Activated T-cell treated with anti-CD3 and anti-CD28 coated beads, Interleukin-2, amount 50 U/mL, for 24 hours (primary cell): Measurements from ENCODE around the gene ARTN.
A peak's percentile ranks its signal among the peaks of the same experiment; 100 is the strongest.

Source experiments
- DNase-seq: peaks from one replicate; pipeline ENCODE4 v3.0.0-alpha.2; 2020
- H3K27ac Mint-ChIP-seq: 2 replicates; pipeline ENCODE4 v1.8.0; 2020; ENCODE audit warnings: mild to moderate bottlenecking, mixed read lengths
- H3K27me3 Mint-ChIP-seq: 2 replicates; pipeline ENCODE4 v1.8.0; 2020; ENCODE audit warnings: mixed read lengths
- H3K36me3 Mint-ChIP-seq: 2 replicates; pipeline ENCODE4 v1.8.0; 2020; ENCODE audit warnings: low read depth, mixed read lengths
- H3K4me1 Mint-ChIP-seq: 2 replicates; pipeline ENCODE4 v1.8.0; 2020; ENCODE audit warnings: low read depth, mixed read lengths
- H3K4me3 Mint-ChIP-seq: 2 replicates; pipeline ENCODE4 v1.8.0; 2020; ENCODE audit warnings: mild to moderate bottlenecking, moderate library complexity, mixed read lengths
- H3K9me3 Mint-ChIP-seq: 2 replicates; pipeline ENCODE4 v1.8.0; 2020; ENCODE audit warnings: mixed read lengths

The ARTN gene

DNA sequence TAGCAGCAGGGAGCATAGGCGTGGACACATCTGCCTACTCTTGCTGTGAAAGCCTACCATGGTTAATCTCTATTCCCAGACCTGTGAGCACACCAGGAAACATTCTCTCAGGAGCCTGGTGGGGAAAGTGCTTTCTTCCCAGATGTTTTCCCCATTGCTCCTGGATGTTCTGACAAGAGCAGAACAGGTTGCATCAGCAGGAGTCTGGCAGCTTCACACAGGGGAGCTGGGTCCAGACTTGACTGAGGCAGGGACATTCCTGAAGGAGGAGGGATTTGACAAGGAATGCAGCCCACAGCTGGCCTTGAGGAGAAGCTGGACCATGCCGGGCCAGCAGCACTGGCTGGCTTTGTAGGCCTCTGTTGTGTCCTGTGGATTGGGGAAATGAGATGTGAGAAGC lies 21.0 kb upstream of the ARTN start:
- no peaks in the 10 kb centered on the region for H3K4me1 Mint-ChIP-seq
- H3K27ac Mint-ChIP-seq, result no peak overlapping the region
- no peaks in the 10 kb centered on the region for H3K36me3 Mint-ChIP-seq
- no peak overlapping the region for H3K4me3 Mint-ChIP-seq
- no peaks in the 10 kb centered on the region for H3K27me3 Mint-ChIP-seq
- no peak for DNase-seq
- H3K9me3 Mint-ChIP-seq, result no peaks in the 10 kb centered on the region

DNA sequence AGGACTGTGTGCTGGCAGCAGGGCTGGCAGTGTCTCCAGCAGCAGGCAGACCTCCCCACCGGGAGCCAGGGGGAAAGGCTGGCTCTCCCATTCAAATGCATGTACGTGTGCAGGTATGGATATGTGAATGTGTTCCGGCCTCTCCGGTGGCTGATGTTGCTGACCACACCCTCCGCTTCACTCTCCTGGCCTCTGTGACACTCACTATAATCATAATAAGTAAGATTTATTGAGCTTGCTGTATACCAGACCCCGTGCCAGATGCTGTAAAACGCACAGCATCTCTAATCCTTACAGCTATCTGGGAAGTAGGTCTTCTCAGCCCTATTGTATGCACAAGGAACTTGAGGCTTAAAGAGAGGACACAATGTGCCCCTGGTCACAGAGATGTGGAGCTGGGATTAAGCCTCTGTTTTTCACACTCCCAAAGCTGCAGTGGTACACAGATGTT lies 20.5 kb upstream of the ARTN start:
- Mint-ChIP-seq H3K27ac (no peak overlapping the region), H3K27me3 (no peaks in the 10 kb centered on the region), H3K9me3 (no peaks in the 10 kb centered on the region), H3K36me3 (no peaks in the 10 kb centered on the region), H3K4me1 (no peaks in the 10 kb centered on the region), H3K4me3 (no peak overlapping the region)
- DNase-seq, result no peak

DNA sequence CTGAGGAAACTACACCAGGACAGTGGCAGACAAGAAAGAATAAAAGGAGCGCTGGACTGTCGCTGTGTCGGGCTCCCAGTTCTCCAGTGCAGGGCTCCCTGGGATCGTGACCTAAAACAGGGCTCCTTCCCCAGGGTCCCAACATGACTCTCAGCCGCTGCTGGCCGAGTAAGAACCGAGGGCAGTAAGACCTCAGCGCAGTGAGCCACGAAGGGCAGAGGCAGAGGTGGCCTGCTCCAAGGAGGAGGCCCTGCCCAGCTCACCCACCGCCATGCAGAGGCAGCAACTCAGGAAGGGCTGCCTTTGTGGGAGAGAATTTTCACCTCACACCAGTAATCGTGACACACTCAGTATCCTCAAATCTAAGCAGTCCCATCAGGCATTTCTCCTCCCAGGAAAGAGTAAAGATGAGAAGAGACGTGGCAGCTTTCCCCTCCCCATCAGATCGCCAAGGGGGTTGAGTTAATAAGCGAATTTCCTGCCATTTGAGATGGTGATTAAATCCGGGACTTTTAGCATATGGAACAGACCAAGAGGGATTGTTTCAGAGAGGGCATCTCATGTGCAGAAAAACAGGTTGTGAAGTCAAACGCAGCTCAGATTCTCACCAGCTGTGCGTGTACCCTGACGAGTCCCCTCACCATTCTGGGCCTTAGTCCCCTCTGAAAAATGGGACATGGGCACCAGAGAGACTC lies 19.8 kb upstream of the ARTN start:
- no peaks in the 10 kb centered on the region for H3K36me3 Mint-ChIP-seq
- no peak overlapping the region for H3K4me3 Mint-ChIP-seq
- H3K4me1 Mint-ChIP-seq, result no peaks in the 10 kb centered on the region
- no peak for DNase-seq
- no peaks in the 10 kb centered on the region for H3K9me3 Mint-ChIP-seq
- H3K27me3 Mint-ChIP-seq, result no peaks in the 10 kb centered on the region
- H3K27ac Mint-ChIP-seq, result no peak overlapping the region

DNA sequence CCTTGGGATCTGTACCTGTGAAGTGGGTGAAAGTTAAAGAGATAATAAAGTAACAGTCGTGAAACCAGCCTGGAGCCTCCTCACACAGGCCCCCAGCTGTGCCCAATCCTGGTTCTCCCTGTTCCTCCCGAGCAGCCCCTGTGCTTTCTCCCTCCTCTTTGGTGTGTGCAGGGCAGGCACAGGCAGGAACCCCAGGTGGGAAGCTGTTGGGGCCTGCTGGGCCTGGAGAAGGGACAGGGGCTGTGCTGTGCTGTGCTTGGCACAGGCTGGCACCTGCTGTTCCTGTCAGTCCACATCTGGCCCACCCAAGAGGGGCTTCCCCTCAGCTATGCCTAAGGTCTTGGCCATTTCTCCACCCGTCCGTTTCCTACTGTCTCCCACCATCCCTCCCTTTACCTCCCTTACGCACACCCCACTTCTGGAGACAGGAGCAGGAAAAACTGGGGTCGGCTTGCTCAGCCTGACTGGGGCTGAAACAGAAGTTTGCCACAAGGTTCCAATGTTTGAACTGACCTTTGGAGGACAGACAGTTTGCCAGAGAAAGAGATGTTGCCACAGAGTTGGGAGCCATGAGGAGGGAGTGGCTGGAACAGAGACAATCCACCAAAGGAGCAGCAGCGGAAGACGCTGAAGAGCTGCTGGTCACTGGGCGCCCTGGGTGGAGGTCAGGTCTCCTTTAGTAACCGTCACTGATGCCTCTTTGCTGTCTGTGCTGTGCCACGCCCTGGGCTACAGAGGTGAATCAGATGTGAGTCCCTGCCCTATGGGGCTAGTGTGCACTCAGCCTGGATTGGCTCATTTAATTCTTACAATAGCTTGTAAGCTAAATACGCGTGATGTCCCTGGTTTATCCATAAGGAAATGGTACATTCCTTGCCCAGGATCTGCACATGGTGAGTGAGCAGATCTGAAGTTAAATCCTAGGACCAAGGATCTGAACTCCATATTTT lies 18.8 kb upstream of the ARTN start:
- DNase-seq, result no peak
- Mint-ChIP-seq H3K36me3 (no peaks in the 10 kb centered on the region), H3K9me3 (no peaks in the 10 kb centered on the region), H3K27me3 (no peaks in the 10 kb centered on the region), H3K4me3 (no peak overlapping the region), H3K4me1 (no peaks in the 10 kb centered on the region), H3K27ac (no peak overlapping the region)

DNA sequence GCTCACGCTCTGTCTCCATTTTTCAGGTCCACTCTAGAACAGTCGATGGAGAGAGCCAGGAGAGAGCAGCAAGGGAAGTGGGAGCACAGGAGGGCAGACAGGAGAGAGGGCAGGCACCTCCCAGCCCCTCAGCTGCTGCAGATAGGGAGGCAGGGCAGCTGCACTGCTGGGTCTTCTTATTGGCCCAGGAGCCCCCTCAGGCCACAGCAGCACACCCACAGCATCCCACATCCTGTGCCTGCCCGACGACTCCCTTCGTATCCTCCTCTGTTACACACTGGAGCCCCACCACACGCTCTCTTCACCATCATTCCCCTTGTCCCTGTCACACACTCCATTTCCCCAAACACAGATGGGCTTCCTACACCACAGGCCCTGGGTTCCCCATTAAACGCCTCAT lies 13.7 kb upstream of the ARTN start:
- Mint-ChIP-seq H3K36me3 (peaks cover 3% of the 10 kb centered on the region), H3K27me3 (no peaks in the 10 kb centered on the region), H3K27ac (peak overlapping the region; percentile 10), H3K4me3 (no peak overlapping the region), H3K4me1 (peaks cover 1% of the 10 kb centered on the region), H3K9me3 (no peaks in the 10 kb centered on the region)
- no peak for DNase-seq

DNA sequence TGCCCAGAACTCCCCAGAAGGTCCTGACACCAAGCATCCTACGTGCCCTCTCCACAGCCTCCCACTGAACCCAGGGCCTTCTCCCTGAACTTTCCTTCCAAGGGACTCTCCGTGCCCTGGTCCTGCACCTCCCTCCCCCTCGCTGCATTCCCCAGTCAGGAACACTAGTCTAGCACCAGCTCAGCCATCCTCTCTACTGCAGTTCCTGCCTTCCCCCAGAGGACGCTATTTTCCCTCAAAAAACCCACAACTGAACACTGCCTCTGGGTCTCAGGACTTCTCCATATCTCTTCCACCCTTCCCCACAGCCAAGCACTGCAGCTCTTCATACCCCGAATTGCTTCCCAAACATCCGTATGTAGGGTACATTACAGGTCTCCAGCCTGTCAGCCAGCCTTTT lies 12.6 kb upstream of the ARTN start:
- no peak for DNase-seq
- no peak overlapping the region for H3K4me3 Mint-ChIP-seq
- no peak overlapping the region for H3K27ac Mint-ChIP-seq
- peaks cover 11% of the 10 kb centered on the region for H3K36me3 Mint-ChIP-seq
- peaks cover 1% of the 10 kb centered on the region for H3K4me1 Mint-ChIP-seq
- no peaks in the 10 kb centered on the region for H3K27me3 Mint-ChIP-seq
- no peaks in the 10 kb centered on the region for H3K9me3 Mint-ChIP-seq

DNA sequence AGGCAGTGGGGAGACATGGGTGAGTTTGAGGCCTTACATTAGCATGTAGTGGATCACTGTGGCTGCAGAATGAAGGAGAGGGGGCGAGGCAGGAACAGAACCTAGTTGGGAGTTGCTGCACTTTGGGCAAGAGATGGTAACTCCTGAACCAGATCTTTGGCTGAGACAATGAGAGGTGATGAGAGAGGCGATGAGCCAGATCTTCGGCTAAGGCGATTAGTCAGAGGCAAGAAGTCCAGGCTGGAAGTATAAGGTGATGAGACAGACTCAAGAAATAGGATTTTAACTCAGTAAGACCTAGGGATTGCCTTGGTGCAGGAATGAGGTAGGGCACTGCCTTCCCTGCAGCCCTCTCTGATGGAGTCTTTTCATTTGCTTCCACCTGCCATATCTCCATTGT lies 9.1 kb upstream of the ARTN start:
- DNase-seq, result no peak
- H3K4me3 Mint-ChIP-seq, result no peak overlapping the region
- H3K9me3 Mint-ChIP-seq, result no peaks in the 10 kb centered on the region
- H3K27ac Mint-ChIP-seq, result no peak overlapping the region
- peaks cover 12% of the 10 kb centered on the region for H3K36me3 Mint-ChIP-seq
- H3K4me1 Mint-ChIP-seq, result peaks cover 2% of the 10 kb centered on the region
- H3K27me3 Mint-ChIP-seq, result no peaks in the 10 kb centered on the region

DNA sequence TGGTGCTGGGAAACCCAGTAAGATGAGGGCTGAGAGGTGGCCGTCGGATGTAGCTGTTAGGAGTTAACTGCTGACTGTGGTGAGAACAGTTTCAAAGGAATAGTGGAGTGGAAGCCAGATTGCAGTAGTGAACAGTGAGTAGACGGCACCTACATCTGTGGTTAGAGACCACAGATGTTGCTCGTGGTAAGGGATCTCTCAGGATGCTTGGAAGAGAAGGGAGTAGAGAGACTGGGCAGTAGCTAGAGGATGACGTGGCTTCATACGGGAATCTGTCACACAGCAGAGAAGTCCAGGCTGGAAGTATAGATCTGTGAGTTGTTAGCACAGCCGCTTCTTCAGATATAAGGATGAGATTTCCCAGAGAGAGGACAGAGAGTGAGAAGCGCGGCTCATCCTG lies 7.8 kb upstream of the ARTN start:
- H3K9me3 Mint-ChIP-seq, result no peaks in the 10 kb centered on the region
- no peak overlapping the region for H3K4me3 Mint-ChIP-seq
- H3K4me1 Mint-ChIP-seq, result peaks cover 4% of the 10 kb centered on the region

DNA sequence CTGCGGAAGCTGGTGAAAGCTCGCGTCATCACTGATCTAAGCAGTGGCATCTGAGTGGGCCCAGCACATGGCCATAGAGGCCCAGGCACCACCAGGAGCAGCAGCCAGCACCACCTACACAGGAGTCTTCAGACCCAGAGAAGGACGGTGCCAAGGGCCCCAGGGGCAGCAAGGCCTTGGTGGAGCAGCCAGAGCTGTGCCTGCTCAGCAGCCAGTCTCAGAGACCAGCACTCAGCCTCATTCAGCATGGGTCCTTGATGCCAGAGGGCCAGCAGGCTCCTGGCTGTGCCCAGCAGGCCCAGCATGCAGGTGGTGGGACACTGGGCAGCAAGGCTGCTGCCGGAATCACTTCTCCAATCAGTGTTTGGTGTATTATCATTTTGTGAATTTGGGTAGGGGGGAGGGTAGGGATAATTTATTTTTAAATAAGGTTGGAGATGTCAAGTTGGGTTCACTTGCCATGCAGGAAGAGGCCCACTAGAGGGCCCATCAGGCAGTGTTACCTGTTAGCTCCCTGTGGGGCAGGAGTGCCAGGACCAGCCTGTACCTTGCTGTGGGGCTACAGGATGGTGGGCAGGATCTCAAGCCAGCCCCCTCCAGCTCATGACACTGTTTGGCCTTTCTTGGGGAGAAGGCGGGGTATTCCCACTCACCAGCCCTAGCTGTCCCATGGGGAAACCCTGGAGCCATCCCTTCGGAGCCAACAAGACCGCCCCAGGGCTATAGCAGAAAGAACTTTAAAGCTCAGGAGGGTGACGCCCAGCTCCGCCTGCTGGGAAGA lies 3.2 kb upstream of the ARTN start:
- no peak for DNase-seq
- Mint-ChIP-seq H3K36me3 (peaks cover 10% of the 10 kb centered on the region), H3K4me3 (no peak overlapping the region), H3K9me3 (no peaks in the 10 kb centered on the region), H3K27ac (no peak overlapping the region), H3K27me3 (peaks cover 29% of the 10 kb centered on the region), H3K4me1 (peaks cover 17% of the 10 kb centered on the region)

More for the DNA sequence above, 7.8 kb upstream of the ARTN start:
- Mint-ChIP-seq H3K36me3 (peaks cover 15% of the 10 kb centered on the region), H3K27ac (no peak overlapping the region), H3K27me3 (no peaks in the 10 kb centered on the region)
- no peak for DNase-seq

DNA sequence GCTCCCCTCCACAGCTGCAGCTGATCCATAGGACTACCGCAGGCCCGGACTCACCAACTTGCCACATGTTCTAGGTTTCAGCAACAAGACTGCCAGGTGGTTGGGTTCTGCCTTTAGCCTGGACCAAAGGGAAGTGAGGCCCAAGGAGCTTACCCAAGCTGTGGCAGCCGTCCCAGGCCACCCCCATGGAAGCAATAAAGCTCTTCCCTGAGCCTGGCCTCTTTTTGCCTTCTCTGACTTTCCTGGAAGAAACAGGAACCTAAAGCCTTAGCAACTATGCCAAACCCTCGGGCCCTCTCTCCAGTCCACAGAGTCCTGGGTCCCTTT lies 2.7 kb upstream of the ARTN start:
- Mint-ChIP-seq H3K27ac (no peak overlapping the region), H3K27me3 (peaks cover 33% of the 10 kb centered on the region), H3K36me3 (peaks cover 5% of the 10 kb centered on the region), H3K4me1 (peaks cover 17% of the 10 kb centered on the region), H3K4me3 (no peak overlapping the region), H3K9me3 (no peaks in the 10 kb centered on the region)
- DNase-seq, result no peak

DNA sequence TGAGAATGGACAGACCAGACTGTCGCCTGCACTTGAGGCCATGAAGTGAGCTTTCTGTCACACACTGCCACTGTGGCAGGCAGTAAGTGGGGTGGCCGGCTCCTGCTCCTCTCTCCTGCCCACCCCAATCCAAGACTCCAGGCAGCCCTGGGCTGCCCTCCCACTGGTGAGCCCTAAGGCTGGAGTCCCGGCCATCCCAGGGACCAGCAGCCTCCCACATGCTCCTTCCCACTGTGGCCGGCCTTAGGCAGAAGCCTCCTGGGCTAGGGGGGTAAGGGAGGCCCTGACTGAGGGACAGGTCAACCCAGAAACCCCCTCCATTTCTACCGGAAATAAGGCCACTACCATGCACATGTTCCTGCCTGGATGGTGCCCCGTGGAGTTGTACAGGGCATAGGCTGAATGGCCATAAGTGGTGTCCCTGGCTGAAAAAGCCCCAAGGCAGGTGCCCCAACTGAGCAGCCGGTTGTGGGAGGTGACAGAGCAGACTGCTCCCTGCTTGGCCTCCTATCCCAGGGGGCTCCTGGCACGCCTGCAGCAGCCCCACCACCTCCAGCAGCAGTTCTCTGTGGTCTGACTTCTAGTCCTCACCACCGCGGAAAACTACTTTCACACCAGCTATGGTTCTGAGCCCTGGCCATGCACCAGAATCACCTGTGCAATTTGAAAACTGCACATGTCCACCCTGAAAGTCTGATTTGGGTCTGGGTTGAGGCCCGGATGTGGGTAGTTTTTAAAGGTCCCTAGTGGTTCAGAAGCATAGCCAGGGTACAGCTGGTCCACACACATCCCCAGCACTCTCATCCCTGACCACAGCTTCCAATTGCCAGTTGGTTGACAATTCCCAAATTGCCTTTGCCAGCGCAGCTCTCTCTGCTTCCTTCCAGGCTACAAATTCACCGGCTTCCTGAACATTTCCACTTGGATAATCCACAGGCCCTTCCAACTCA lies 1.6 kb upstream of the ARTN start:
- Mint-ChIP-seq H3K27ac (no peak overlapping the region), H3K36me3 (peaks cover 4% of the 10 kb centered on the region), H3K4me1 (peaks cover 19% of the 10 kb centered on the region), H3K27me3 (peaks cover 37% of the 10 kb centered on the region), H3K9me3 (no peaks in the 10 kb centered on the region), H3K4me3 (no peak overlapping the region)
- no peak for DNase-seq

DNA sequence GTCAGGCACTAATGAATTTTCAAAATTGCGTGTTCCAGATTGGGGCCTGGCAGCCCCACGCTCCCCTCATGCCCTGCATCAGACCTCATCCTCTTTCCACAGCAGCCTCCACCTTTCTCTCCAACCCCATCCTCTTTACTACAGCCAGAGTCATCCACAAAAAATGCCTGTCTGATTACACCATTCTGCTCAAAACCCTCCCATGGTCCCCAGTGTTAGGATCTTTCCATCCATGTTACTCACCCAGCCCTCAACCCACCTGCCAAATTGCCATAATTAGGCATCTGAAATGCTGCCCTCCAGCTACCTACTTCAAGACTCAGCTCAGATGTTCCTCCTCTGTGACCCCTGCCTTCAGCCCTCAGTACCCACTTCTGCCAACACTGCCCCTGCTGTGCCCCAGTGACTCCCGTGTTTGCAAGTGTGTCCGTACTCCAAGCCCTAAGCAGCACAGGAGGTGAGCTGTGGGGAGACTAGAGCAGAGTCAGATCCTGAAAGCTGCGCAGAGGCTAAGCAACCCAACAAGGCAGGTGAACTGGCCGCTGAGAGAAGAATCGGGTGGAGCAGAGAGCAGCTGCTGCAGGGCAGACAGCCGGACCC lies 715 bp upstream of the ARTN start:
- peaks cover 19% of the 10 kb centered on the region for H3K4me1 Mint-ChIP-seq
- H3K4me3 Mint-ChIP-seq, result no peak overlapping the region
- H3K9me3 Mint-ChIP-seq, result no peaks in the 10 kb centered on the region
- no peak for DNase-seq
- H3K36me3 Mint-ChIP-seq, result peaks cover 12% of the 10 kb centered on the region
- peaks cover 37% of the 10 kb centered on the region for H3K27me3 Mint-ChIP-seq
- no peak overlapping the region for H3K27ac Mint-ChIP-seq

DNA sequence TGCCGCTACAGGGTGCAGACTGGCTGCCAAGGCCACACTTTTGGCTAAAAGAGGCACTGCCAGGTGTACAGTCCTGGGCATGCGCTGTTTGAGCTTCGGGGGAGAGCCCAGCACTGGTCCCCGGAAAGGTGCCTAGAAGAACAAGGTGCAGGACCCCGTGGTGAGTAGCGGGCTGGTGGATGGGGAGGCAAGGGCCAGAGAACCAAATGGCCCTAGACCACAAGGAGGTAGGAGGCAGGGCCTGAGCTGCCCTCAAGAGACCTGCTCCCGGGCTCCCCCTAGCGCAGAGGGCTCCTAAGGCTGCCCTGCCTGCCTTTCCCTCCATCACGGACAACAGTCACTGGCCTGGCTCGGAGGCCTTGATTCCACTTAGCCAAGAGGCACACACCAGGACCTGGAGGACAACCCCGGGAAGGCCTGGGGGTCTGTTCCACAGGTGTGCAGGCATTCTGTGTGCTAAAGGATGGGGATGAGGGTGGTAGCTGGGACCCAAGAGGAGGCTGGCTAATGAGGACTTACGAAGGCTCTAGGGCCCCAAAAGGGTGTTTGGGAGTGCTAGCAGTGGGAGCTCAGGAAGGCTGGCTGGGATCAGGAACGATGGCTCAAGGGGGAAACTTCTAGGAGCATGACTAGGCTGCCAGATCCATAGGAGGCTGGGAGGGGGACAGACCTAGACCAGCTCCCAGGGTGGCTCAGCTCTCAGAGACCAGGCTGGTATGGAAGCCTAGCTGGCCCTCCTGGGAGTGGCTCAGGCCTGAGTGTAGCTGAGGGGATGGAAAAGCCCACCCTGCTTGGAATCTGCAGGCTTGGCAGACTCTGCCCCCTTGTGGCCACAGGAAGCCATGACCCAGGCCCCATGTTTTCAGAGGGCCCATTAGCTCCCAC lies 742 bp downstream of the ARTN start:
- H3K4me1 Mint-ChIP-seq, result peaks cover 19% of the 10 kb centered on the region
- H3K4me3 Mint-ChIP-seq, result peak overlapping the region; percentile 11
- peaks cover 37% of the 10 kb centered on the region for H3K27me3 Mint-ChIP-seq
- peak; percentile 72 for DNase-seq
- H3K27ac Mint-ChIP-seq, result no peak overlapping the region
- H3K9me3 Mint-ChIP-seq, result no peaks in the 10 kb centered on the region
- H3K36me3 Mint-ChIP-seq, result peaks cover 12% of the 10 kb centered on the region
